GM12878 (cell line): ENCODE measurements around the gene PES1. TPM values are rescaled to one million over a fixed set of nuclear protein-coding genes. Genes with fewer than 3 reads are reported as not detected.

Experiments
- ATAC-seq: fragments of 200-7000 bp; cut with Tn5 transposase; 3 replicates; pipeline ENCODE4 v1.9.1; 2020; ENCODE audit warnings: mild to moderate bottlenecking, moderate library complexity
- BruUV-seq: library from RNA; stranded (reverse); fragments of 400-500 nt; replicated peaks from 2 replicates; lab custom pipeline; 2021; lab: Mats Ljungman, UMichigan
- CTCF ChIA-PET: fragments of 300-600 bp; sonication (Branson Sonifier 250); formaldehyde crosslinking; extraction: SDS; loops from one replicate; lab custom pipeline; 2021; ENCODE audit warnings: inconsistent platforms; lab: Yijun Ruan, JAX
- POLR2A ChIA-PET: fragments of 350-600 bp; formaldehyde crosslinking; extraction: SDS; loops from one replicate; lab custom pipeline; 2021; ENCODE audit warnings: inconsistent platforms; lab: Charles Lee
- RAD21 ChIA-PET: fragments of 300-600 bp; sonication (Branson Sonifier 250); formaldehyde crosslinking; loops from one replicate; lab custom pipeline; 2023; ENCODE audit warnings: antibody characterized with exemption; ENCODE audit not compliant: unreplicated experiment; lab: Charles Lee
- SMC1A ChIA-PET: fragments of 300-600 bp; sonication (Branson Sonifier 250); formaldehyde crosslinking; loops from one replicate; lab custom pipeline; 2023; ENCODE audit not compliant: unreplicated experiment, uncharacterized antibody; lab: Charles Lee
- DNase-seq: peaks from one replicate; pipeline ENCODE4 v3.0.0-alpha.2; 2011; ENCODE audit warnings: low read depth, low spot score
- FAIRE-seq: peaks from 3 replicates; lab custom pipeline; 2011; peaks lifted over from hg19 to GRCh38; lab: Jason Lieb, UNC
- H2AFZ ChIP-seq: 2 replicates; pipeline ENCODE4 v1.6.0; 2011; ENCODE audit warnings: low read depth, low read length, control low read depth; ENCODE audit not compliant: control insufficient read depth
- H3K27ac ChIP-seq: 2 replicates; pipeline ENCODE4 v1.5.1; 2011; ENCODE audit warnings: control low read depth; ENCODE audit not compliant: control insufficient read depth, insufficient read depth
- H3K27me3 ChIP-seq, 2 experiments: replicated peaks in 1 of 2; 2 replicates each; pipeline versions ENCODE4 v1.6.0 to v1.6.1; 2011; ENCODE audit warnings: low read length in 1 of 2; ENCODE audit not compliant: control insufficient read depth in 2 of 2, insufficient read depth in 2 of 2
- H3K36me3 ChIP-seq, 2 experiments: 2 replicates each; pipeline ENCODE4 v1.5.1; 2011; ENCODE audit warnings: low read length in 1 of 2; ENCODE audit not compliant: control insufficient read depth in 2 of 2, insufficient read depth in 2 of 2
- H3K4me1 ChIP-seq: 2 replicates; pipeline ENCODE4 v1.6.1; 2011; ENCODE audit warnings: mild to moderate bottlenecking, low read length, moderate library complexity, mixed read lengths; ENCODE audit not compliant: control insufficient read depth, insufficient read depth
- H3K4me2 ChIP-seq: 2 replicates; pipeline ENCODE4 v1.6.0; 2011; ENCODE audit warnings: control low read depth; ENCODE audit not compliant: control insufficient read depth, insufficient read depth
- H3K4me3 ChIP-seq: fragments of 200-600 bp; sonication (generic); 2 replicates; pipeline ENCODE4 v1.5.1; 2016
- H3K79me2 ChIP-seq: 2 replicates; pipeline ENCODE4 v1.6.0; 2011; ENCODE audit warnings: low read length; ENCODE audit not compliant: control insufficient read depth, insufficient read depth
- H3K9ac ChIP-seq: 2 replicates; pipeline ENCODE4 v1.8.0; 2011; ENCODE audit warnings: low read length, control low read depth, mixed read lengths; ENCODE audit not compliant: control insufficient read depth, insufficient read depth
- H3K9me3 ChIP-seq: replicated peaks from 3 replicates; pipeline ENCODE4 v1.5.1; 2011; ENCODE audit warnings: mild to moderate bottlenecking, low read length; ENCODE audit not compliant: control insufficient read depth, insufficient read depth
- H4K20me1 ChIP-seq: 2 replicates; pipeline ENCODE4 v1.6.0; 2011; ENCODE audit not compliant: control insufficient read depth, insufficient read depth
- BRCA1 ChIP-seq: IDR thresholded peaks from 2 replicates; pipeline ENCODE4 v1.6.1; 2011; ENCODE audit warnings: low read depth, low read length, improper control_type of control experiment
- CBX3 ChIP-seq: fragments of 200-600 bp; sonication (generic); IDR thresholded peaks from 2 replicates; pipeline ENCODE4 v1.6.1; 2016; ENCODE audit warnings: low read depth, borderline replicate concordance
- PML ChIP-seq: IDR thresholded peaks from 2 replicates; pipeline ENCODE4 v1.6.1; 2012; ENCODE audit warnings: low read length, inconsistent platforms
- POLR2AphosphoS2 ChIP-seq: IDR thresholded peaks from 2 replicates; pipeline ENCODE4 v1.6.1; 2011; ENCODE audit warnings: low read depth, mild to moderate bottlenecking, low read length, improper control_type of control experiment, moderate library complexity
- TBL1XR1 ChIP-seq: IDR thresholded peaks from 2 replicates; pipeline ENCODE4 v1.6.1; 2012; ENCODE audit warnings: low read depth, low read length, improper control_type of control experiment
- ZBED1 ChIP-seq: IDR thresholded peaks from 2 replicates; pipeline ENCODE4 v1.6.1; 2016; ENCODE audit warnings: borderline replicate concordance
- WGBS: methylation state at CpG from one replicate; pipeline ENCODE4 v1.1.6; 2016; ENCODE audit warnings: low lambda C conversion rate; ENCODE audit not compliant: insufficient replicate concordance, insufficient coverage; ENCODE audit errors: missing lambda C conversion rate; 5-methylcytosine and 5-hydroxymethylcytosine counted together
- in situ Hi-C: fragments of 300-500 bp; cut with MboI; formaldehyde crosslinking; loops from 9 replicates; pipeline ENCODE4 v1.14.3; 2018; ENCODE audit warnings: mixed read lengths
- intact Hi-C: fragments of 100-400 bp; cut with micrococcal nuclease; formaldehyde crosslinking; loops from one replicate; pipeline ENCODE4 v1.14.2; 2022; ENCODE audit not compliant: unreplicated experiment
- polyA plus RNA-seq, 11 experiments: library from polyadenylated mRNA; depleted of rRNA in 4 of 11; unstranded in 6 of 11; stranded (reverse) in 5 of 11; fragments of >200 nt; fragmentation: Nextera tagmentation in 4 of 11; fragmentation: Illumina TruSeq in 1 of 11; extraction: Ambion mirVana in 4 of 11; extraction: Trizol in 1 of 11; gene quantifications; 1 replicate in 1 of 11; 2 replicates in 10 of 11; pipeline versions ENCODE4 v1.2.1 to v1.2.3, GENCODE V29; 2011 to 2016; ENCODE audit warnings: inconsistent platforms in 2 of 11, missing spikeins in 2 of 11, low read depth in 1 of 11
- total RNA-seq, 4 experiments: library from RNA; depleted of rRNA in 3 of 4; stranded (reverse); fragments of >200 nt in 3 of 4; fragmentation: Illumina TruSeq in 1 of 4; extraction: Trizol in 1 of 4; gene quantifications; 2 replicates each; pipeline versions ENCODE4 v1.2.1 to v1.2.3, GENCODE V29; 2013 to 2021
- TF ChIP-seq, protein P1 (sequence below): IDR thresholded peaks from 2 replicates; pipeline ENCODE4 v1.6.1; 2011; ENCODE audit warnings: borderline replicate concordance, low read depth, mild to moderate bottlenecking, moderate library complexity, mixed read lengths, low read length; ENCODE audit not compliant: insufficient read depth; ENCODE audit errors: extremely low read length

PES1 gene
- total and polyA plus RNA-seq, 10 of the 15 experiments (the other 5 are each of a cell fraction or from before 2014, with no cell fraction given): 6.9 to 139 (median 106) TPM

DNA sequence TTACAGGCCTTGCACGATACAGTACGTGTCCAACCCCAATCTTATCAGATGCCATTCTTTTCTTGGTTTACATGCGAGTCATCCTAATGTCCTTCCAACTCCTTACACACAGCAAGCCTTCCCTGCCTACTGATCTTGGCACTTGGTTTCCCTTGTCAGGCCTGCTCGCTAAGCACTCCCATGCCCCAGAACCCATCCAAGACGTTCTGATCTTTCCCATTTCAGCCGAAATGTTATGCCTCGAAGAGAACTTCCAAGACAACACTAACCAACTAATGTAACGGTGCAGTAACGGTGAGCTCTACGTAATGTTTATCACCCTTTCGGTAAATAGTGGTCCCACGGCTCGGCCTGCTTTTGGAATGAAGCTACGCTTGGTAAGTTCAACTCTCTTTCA, 521 bp downstream of the PES1 start:
- no peaks in the 10 kb centered on the region for H3K4me1 ChIP-seq
- peak overlapping the region; percentile 58 for H2AFZ ChIP-seq
- peak overlapping the region; percentile 91 for H3K27ac ChIP-seq
- under 1% methylated on average over 14 of the region's 14 CpGs for WGBS
- ChIA-PET RAD21 (interaction anchor here (1.0 to 1.4 kb wide), 4 partner anchors 15 to 189 kb away, joined by 3 to 7 read pairs (median 4); partner anchors contain the start of genes SLC35E4 and TCN2), SMC1A (interaction anchor here (0.7 to 1.1 kb wide), 5 partner anchors 10 to 169 kb away, joined by 3 to 5 read pairs (median 3); partner anchors contain the start of gene TCN2), CTCF (interaction anchor here (1.1 to 6.6 kb wide), 4 partner anchors 11 to 164 kb away, joined by 4 to 45 read pairs (median 6); partner anchors contain the start of genes SLC35E4 and TCN2), POLR2A (interaction anchor here (0.6 to 1.3 kb wide), 5 partner anchors 13 to 492 kb away, joined by 3 to 7 read pairs (median 3); no protein-coding TSS in a partner anchor)
- intact Hi-C loops (no loop called here), in situ Hi-C loops (no loop called here)
- H3K4me3 ChIP-seq: peak overlapping the region; percentile 97
- H4K20me1 ChIP-seq: no peaks in the 10 kb centered on the region
- H3K9me3 ChIP-seq: no peaks in the 10 kb centered on the region
- TF ChIP-seq, protein P1, sequence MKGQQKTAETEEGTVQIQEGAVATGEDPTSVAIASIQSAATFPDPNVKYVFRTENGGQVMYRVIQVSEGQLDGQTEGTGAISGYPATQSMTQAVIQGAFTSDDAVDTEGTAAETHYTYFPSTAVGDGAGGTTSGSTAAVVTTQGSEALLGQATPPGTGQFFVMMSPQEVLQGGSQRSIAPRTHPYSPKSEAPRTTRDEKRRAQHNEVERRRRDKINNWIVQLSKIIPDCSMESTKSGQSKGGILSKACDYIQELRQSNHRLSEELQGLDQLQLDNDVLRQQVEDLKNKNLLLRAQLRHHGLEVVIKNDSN: no peak
- TF ChIP-seq TBL1XR1 (no peak), POLR2AphosphoS2 (no peak), BRCA1 (no peak), CBX3 (no peak), PML (0 out of 2 replicates have a peak, but pooled peaks have one; percentile 37), ZBED1 (no peak)
- peak overlapping the region; percentile 90 for H3K4me2 ChIP-seq
- FAIRE-seq (peak; percentile 68), ATAC-seq (no peak), DNase-seq (no peak)
- H3K36me3 ChIP-seq: peaks cover 11 to 28% of the 10 kb centered on the region in 2 experiments
- TSS peak; percentile 62 for BruUV-seq
- peaks cover 26% of the 10 kb centered on the region for H3K79me2 ChIP-seq
- H3K27me3 ChIP-seq: no peaks in the 10 kb centered on the region
- peak overlapping the region; percentile 95 for H3K9ac ChIP-seq
